HL-60 (cell line): ENCODE results near the gene UIMC1.

ENCODE experiments used
- CTCF ChIP-seq: IDR thresholded peaks from one replicate; pipeline ENCODE4 v1.5.1; 2011; ENCODE audit warnings: low read length, control low read depth, inconsistent platforms; ENCODE audit not compliant: insufficient read depth
- GABPA ChIP-seq: IDR thresholded peaks from 2 replicates; pipeline ENCODE4 v1.6.1; 2012; ENCODE audit warnings: low read depth
- POLR2AphosphoS5 ChIP-seq: IDR thresholded peaks from 2 replicates; pipeline ENCODE4 v1.6.1; 2012; ENCODE audit warnings: low read depth
- REST ChIP-seq: IDR thresholded peaks from 2 replicates; pipeline ENCODE4 v1.6.1; 2012; ENCODE audit warnings: low read depth; ENCODE audit not compliant: insufficient replicate concordance
- SPI1 ChIP-seq: IDR thresholded peaks from 2 replicates; pipeline ENCODE4 v1.6.1; 2012; ENCODE audit warnings: low read depth, mild to moderate bottlenecking, borderline replicate concordance

- no peak for TF ChIP-seq POLR2AphosphoS5
- TF ChIP-seq CTCF: no peak
- TF ChIP-seq GABPA: no peak
- TF ChIP-seq REST: no peak
- no peak for TF ChIP-seq SPI1
Observed at GRCh38 chr5:176979669-176980068, 26.9 kb downstream of the UIMC1 start.
